K562 (cell line): Measurements from ENCODE around the gene SNIP1. TPM values are rescaled to one million over a fixed set of nuclear protein-coding genes. Genes with fewer than 3 reads are reported as not detected.

Experiments
- CBX1 ChIP-seq: sonication (generic); IDR thresholded peaks from 2 replicates; pipeline ENCODE4 v1.6.1; 2016; ENCODE audit warnings: antibody characterized with exemption, low read depth, mild to moderate bottlenecking
- CTBP1 ChIP-seq: fragments of 450-650 bp; IDR thresholded peaks from 2 replicates; pipeline ENCODE4 v1.6.1; 2016; ENCODE audit warnings: borderline replicate concordance
- CTCF ChIP-seq, 3 experiments: IDR thresholded peaks in 2 of 3; conservative IDR thresholded peaks in 1 of 3; 2 replicates each; pipeline ENCODE4 v1.5.1; 2011 to 2012; ENCODE audit warnings: low read length in 3 of 3, mild to moderate bottlenecking in 3 of 3, control low read depth in 2 of 3, improper control_type of control experiment in 1 of 3, inconsistent platforms in 1 of 3, low read depth in 1 of 3, mixed read lengths in 1 of 3, moderate library complexity in 1 of 3; ENCODE audit not compliant: insufficient read depth in 2 of 3
- FOSL1 ChIP-seq: fragments of 200-800 bp; sonication (Bioruptor generic); conservative IDR thresholded peaks from 2 replicates; pipeline ENCODE4 v1.6.1; 2016; ENCODE audit warnings: missing genetic modification characterization, missing compliant biosample characterization
- FOXJ3 ChIP-seq: sonication (generic); formaldehyde crosslinking; IDR thresholded peaks from 2 replicates; pipeline ENCODE4 v1.4.0; 2020; ENCODE audit warnings: mild to moderate bottlenecking, missing genetic modification reagents
- HCFC1 ChIP-seq: IDR thresholded peaks from 2 replicates; pipeline ENCODE4 v1.6.1; 2012; ENCODE audit warnings: low read depth, low read length, improper control_type of control experiment
- HNRNPK ChIP-seq: fragments of 200-400 bp; formaldehyde crosslinking; IDR thresholded peaks from one replicate; pipeline ENCODE4 v1.6.1; 2018; ENCODE audit warnings: mild to moderate bottlenecking, low read depth, low read length; ENCODE audit not compliant: poor library complexity, severe bottlenecking
- KDM2B ChIP-seq: fragments of 250-450 bp; sonication (Bioruptor Pico); IDR thresholded peaks from 2 replicates; pipeline ENCODE4 v1.8.0; 2021; ENCODE audit warnings: mild to moderate bottlenecking, moderate library complexity
- POLR2G ChIP-seq: fragments of 200-400 bp; formaldehyde crosslinking; IDR thresholded peaks from 2 replicates; pipeline ENCODE4 v1.6.1; 2017; ENCODE audit warnings: low read depth, mild to moderate bottlenecking, antibody characterized with exemption, low read length, moderate library complexity
- RBM15 ChIP-seq: fragments of 200-400 bp; formaldehyde crosslinking; IDR thresholded peaks from 2 replicates; pipeline ENCODE4 v1.6.1; 2018; ENCODE audit warnings: mild to moderate bottlenecking, low read length, moderate library complexity; ENCODE audit not compliant: insufficient read depth
- SNIP1 ChIP-seq: fragments of 450-650 bp; IDR thresholded peaks from 2 replicates; pipeline ENCODE4 v1.7.1; 2017; ENCODE audit warnings: low read depth, mild to moderate bottlenecking
- SUPT5H ChIP-seq: fragments of 450-650 bp; IDR thresholded peaks from 2 replicates; pipeline ENCODE4 v1.6.1; 2016
- TBL1XR1 ChIP-seq, 2 experiments: IDR thresholded peaks; 2 replicates each; pipeline ENCODE4 v1.6.1; 2012; ENCODE audit warnings: improper control_type of control experiment in 2 of 2, low read length in 2 of 2, mild to moderate bottlenecking in 1 of 2
- TRIM24 ChIP-seq, 2 experiments: fragments of 450-650 bp; IDR thresholded peaks; 2 replicates each; pipeline ENCODE4 v1.6.1; 2016
- ZNF263 ChIP-seq: sonication (generic); formaldehyde crosslinking; IDR thresholded peaks from 2 replicates; pipeline ENCODE4 v1.8.0; 2022; ENCODE audit warnings: mild to moderate bottlenecking, missing genetic modification reagents, borderline replicate concordance
- ZNF584 ChIP-seq: fragments of 200-800 bp; sonication (Bioruptor generic); IDR thresholded peaks from 2 replicates; pipeline ENCODE4 v1.6.1; 2016; ENCODE audit warnings: low read depth, mild to moderate bottlenecking, missing genetic modification characterization, missing compliant biosample characterization
- polyA plus RNA-seq, 8 experiments: library from polyadenylated mRNA; depleted of rRNA in 4 of 8; stranded (reverse) in 5 of 8; unstranded in 3 of 8; fragments of >200 nt; fragmentation: Nextera tagmentation in 2 of 8; fragmentation: Illumina TruSeq in 1 of 8; extraction: Ambion mirVana in 2 of 8; extraction: Trizol in 1 of 8; gene quantifications; 2 replicates each; pipeline versions ENCODE4 v1.2.1 to v1.2.3, GENCODE V29; 2011 to 2014; ENCODE audit warnings: inconsistent platforms in 1 of 8, missing spikeins in 1 of 8
- total RNA-seq, 7 experiments: library from RNA; depleted of rRNA in 6 of 7; stranded (reverse); fragments of >200 nt in 6 of 7; fragmentation: Illumina TruSeq in 2 of 7; extraction: Trizol in 2 of 7; gene quantifications; 2 replicates each; pipeline versions ENCODE4 v1.2.1 to v1.2.3, GENCODE V29; 2011 to 2021; ENCODE audit warnings: low replicate concordance in 1 of 7
- TF ChIP-seq, protein P1 (sequence below): sonication (generic); formaldehyde crosslinking; IDR thresholded peaks from 2 replicates; pipeline ENCODE4 v1.9.0; 2022; ENCODE audit warnings: mild to moderate bottlenecking, missing genetic modification reagents
- TF ChIP-seq, protein P2 (sequence below): fragments of 450-650 bp; IDR thresholded peaks from 2 replicates; pipeline ENCODE4 v1.6.1; 2017; ENCODE audit warnings: antibody characterized with exemption
- TF ChIP-seq, protein P3 (sequence below): fragments of 450-650 bp; formaldehyde crosslinking; IDR thresholded peaks from 2 replicates; pipeline ENCODE4 v1.4.0; 2020; ENCODE audit warnings: mild to moderate bottlenecking, moderate library complexity
- TF ChIP-seq, protein P4 (sequence below): fragments of 450-650 bp; formaldehyde crosslinking; IDR thresholded peaks from 2 replicates; pipeline ENCODE4 v1.4.0; 2022; ENCODE audit warnings: mild to moderate bottlenecking, moderate library complexity

Gene SNIP1
- total and polyA plus RNA-seq, 9 of the 15 experiments (the other 6 are each of a cell fraction or from before 2014, with no cell fraction given): 2.9 to 25.9 (median 14.6) TPM

GRCh38 chr1:37486680-37487618 lies 67.1 kb downstream of the SNIP1 start (continued):
- TF ChIP-seq TBL1XR1 (IDR thresholded peaks at IDR 0.05; ENCODE audit: low read length in 2 of 2): no peak
- TF ChIP-seq, protein P1, sequence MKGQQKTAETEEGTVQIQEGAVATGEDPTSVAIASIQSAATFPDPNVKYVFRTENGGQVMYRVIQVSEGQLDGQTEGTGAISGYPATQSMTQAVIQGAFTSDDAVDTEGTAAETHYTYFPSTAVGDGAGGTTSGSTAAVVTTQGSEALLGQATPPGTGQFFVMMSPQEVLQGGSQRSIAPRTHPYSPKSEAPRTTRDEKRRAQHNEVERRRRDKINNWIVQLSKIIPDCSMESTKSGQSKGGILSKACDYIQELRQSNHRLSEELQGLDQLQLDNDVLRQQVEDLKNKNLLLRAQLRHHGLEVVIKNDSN (CRISPR knock-in tag): peak; percentile 27; the same call in 1 of the 2 replicates
- TF ChIP-seq POLR2G: 0 out of 2 replicates have a peak, but pooled peaks have one; percentile 17
- 0 out of 2 replicates have a peak, but pooled peaks have one; percentile 38 for TF ChIP-seq CTBP1
- TF ChIP-seq CTCF (IDR thresholded peaks at IDR 0.05 in 2 of 3, conservative IDR thresholded peaks at IDR 0.05 in 1 of 3; ENCODE audit: insufficient read depth in 2 of 3, low read depth in 1 of 3, low read length in 3 of 3): peak; percentile 93 to 99 (median 97)
- TF ChIP-seq RBM15: no peak
- peak; percentile 40; the same call in 1 of the 2 replicates for TF ChIP-seq HCFC1
- TF ChIP-seq SNIP1: no peak
- TF ChIP-seq SUPT5H: 0 out of 2 replicates have a peak, but pooled peaks have one; percentile 53
- TF ChIP-seq KDM2B (CRISPR knock-in tag): no peak
- TF ChIP-seq, protein P2, sequence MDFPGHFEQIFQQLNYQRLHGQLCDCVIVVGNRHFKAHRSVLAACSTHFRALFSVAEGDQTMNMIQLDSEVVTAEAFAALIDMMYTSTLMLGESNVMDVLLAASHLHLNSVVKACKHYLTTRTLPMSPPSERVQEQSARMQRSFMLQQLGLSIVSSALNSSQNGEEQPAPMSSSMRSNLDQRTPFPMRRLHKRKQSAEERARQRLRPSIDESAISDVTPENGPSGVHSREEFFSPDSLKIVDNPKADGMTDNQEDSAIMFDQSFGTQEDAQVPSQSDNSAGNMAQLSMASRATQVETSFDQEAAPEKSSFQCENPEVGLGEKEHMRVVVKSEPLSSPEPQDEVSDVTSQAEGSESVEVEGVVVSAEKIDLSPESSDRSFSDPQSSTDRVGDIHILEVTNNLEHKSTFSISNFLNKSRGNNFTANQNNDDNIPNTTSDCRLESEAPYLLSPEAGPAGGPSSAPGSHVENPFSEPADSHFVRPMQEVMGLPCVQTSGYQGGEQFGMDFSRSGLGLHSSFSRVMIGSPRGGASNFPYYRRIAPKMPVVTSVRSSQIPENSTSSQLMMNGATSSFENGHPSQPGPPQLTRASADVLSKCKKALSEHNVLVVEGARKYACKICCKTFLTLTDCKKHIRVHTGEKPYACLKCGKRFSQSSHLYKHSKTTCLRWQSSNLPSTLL: no peak
- TF ChIP-seq, protein P3, sequence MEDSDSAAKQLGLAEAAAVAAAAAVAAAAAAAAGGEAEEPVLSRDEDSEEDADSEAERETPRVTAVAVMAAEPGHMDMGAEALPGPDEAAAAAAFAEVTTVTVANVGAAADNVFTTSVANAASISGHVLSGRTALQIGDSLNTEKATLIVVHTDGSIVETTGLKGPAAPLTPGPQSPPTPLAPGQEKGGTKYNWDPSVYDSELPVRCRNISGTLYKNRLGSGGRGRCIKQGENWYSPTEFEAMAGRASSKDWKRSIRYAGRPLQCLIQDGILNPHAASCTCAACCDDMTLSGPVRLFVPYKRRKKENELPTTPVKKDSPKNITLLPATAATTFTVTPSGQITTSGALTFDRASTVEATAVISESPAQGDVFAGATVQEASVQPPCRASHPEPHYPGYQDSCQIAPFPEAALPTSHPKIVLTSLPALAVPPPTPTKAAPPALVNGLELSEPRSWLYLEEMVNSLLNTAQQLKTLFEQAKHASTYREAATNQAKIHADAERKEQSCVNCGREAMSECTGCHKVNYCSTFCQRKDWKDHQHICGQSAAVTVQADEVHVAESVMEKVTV (CRISPR knock-in tag): peak; percentile 78
- no peak for TF ChIP-seq TRIM24 (IDR thresholded peaks at IDR 0.05)
- TF ChIP-seq ZNF263 (CRISPR knock-in tag): no peak
- TF ChIP-seq CBX1: no peak
- TF ChIP-seq ZNF584 (CRISPR knock-in tag): no peak
- TF ChIP-seq, protein P4, sequence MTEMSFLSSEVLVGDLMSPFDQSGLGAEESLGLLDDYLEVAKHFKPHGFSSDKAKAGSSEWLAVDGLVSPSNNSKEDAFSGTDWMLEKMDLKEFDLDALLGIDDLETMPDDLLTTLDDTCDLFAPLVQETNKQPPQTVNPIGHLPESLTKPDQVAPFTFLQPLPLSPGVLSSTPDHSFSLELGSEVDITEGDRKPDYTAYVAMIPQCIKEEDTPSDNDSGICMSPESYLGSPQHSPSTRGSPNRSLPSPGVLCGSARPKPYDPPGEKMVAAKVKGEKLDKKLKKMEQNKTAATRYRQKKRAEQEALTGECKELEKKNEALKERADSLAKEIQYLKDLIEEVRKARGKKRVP (CRISPR knock-in tag): no peak
- TF ChIP-seq FOSL1 (tag): no peak
- TF ChIP-seq HNRNPK: no peak
- TF ChIP-seq FOXJ3 (CRISPR knock-in tag): no peak
